ENCODE results near the gene ZDHHC13. TPM values are rescaled to one million over a fixed set of nuclear protein-coding genes. Genes with fewer than 3 reads are reported as not detected.

ZDHHC13 gene
- total RNA-seq, 1 experiment from 2014 or later, result 21.8 TPM

- Histone ChIP-seq H3K4me1 (ENCODE audit: control insufficient read depth in 1 of 2, insufficient read depth in 2 of 2, low read length in 2 of 2) (peaks cover 0 to 4% of the 10 kb centered on the region in 2 experiments; a peak in 1 of 4 replicates), H3K79me2 (ENCODE audit: insufficient read depth, low read length) (no peaks in the 10 kb centered on the region), H3K27me3 (ENCODE audit: insufficient read depth, low read length) (no peaks in the 10 kb centered on the region), H3K9ac (ENCODE audit: low read length) (no peak overlapping the region), H3K36me3 (ENCODE audit: control insufficient read depth in 1 of 2, insufficient read depth in 2 of 2, low read length in 2 of 2) (no peaks in the 10 kb centered on the region), H3K4me3 (replicated peaks in 1 of 2; ENCODE audit: low read depth in 1 of 2, low read length in 2 of 2) (no peak overlapping the region), H3K9me3 (ENCODE audit: control insufficient read depth in 1 of 2, insufficient read depth in 1 of 2, low read depth in 1 of 2, low read length in 2 of 2) (no peaks in the 10 kb centered on the region), H3K27ac (ENCODE audit: low read depth, low read length) (no peak overlapping the region), H2AFZ (ENCODE audit: low read depth, low read length, poor library complexity, severe bottlenecking) (no peak overlapping the region), H3K4me2 (ENCODE audit: low read length) (no peak overlapping the region), H3K9me2 (ENCODE audit: insufficient read depth) (no peaks in the 10 kb centered on the region), H4K20me1 (ENCODE audit: insufficient read depth) (no peaks in the 10 kb centered on the region)
- DNase-seq (ENCODE audit: low read depth, low spot score), result no peak
- ChIA-PET CTCF (interaction anchor here (1.0 kb wide), 1 partner anchor 11 kb away, joined by 3 read pairs; no protein-coding TSS in a partner anchor), POLR2A (no interaction called here), RAD21 (ENCODE audit: low non-redundant PET in 1 of 2, low total read pairs in 2 of 2, uncharacterized antibody in 2 of 2, unreplicated experiment in 2 of 2) (no interaction called here)
- TF ChIP-seq FOSL1 (IDR thresholded peaks at IDR 0.05; ENCODE audit: low read depth) (no peak), REST (IDR thresholded peaks at IDR 0.05; ENCODE audit: low read depth) (no peak), SP1 (IDR thresholded peaks at IDR 0.05; ENCODE audit: low read depth) (no peak), POLR2AphosphoS5 (IDR thresholded peaks at IDR 0.05; ENCODE audit: low read depth, low read length) (no peak), JUND (IDR thresholded peaks at IDR 0.05) (no peak), YY1 (IDR thresholded peaks at IDR 0.05; ENCODE audit: extremely low read depth, insufficient replicate concordance, low read depth, low read length) (no peak), CTCF (IDR thresholded peaks at IDR 0.05 in 2 of 3, conservative IDR thresholded peaks at IDR 0.05 in 1 of 3; ENCODE audit: borderline replicate concordance in 1 of 3, insufficient read depth in 1 of 3, low read depth in 2 of 3, low read length in 2 of 3) (no peak), EGR1 (IDR thresholded peaks at IDR 0.05; ENCODE audit: low read depth) (no peak), ZFX (IDR thresholded peaks at IDR 0.05) (no peak)
- no TSS peak for BruUV-seq (replicated peaks)
- no peak for ATAC-seq
- intact Hi-C loops (cut with micrococcal nuclease), result no loop called here
Observed at GRCh38 chr11:19087658-19088057, 29.3 kb upstream of the ZDHHC13 start.

Measured in HCT116 (cell line).